ENCODE data around the gene TRIM63.

The TRIM63 gene

DNA sequence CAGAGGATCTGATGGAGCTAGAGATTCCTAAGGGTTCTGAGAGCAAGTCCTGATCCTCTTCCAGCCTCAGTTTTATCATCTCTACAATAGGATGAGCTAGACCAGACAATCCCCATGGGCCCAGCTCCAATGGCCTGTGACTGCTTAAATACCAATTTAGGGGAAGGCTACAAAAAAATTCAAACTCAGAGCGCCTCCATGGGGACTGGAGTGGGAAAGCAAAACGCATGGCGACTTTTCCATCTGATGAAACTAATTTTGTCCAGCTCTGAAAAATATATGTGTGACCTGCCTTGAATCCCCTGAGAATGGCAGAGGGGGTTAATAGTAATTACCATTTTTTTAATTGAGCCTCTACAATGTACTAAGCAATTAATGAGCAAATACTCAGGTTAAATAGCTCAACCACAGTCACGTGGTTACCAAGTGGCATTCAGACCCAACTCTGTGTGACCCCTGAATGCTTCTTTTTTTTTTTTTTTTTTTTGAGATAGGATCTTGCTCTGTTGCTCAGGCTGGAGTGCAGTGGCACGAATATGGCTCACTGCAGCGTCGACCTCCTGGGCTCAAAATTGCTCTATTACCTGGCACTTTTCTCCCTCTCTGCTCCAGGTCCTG, 37.5 kb downstream of the TRIM63 start:
- TF ChIP-seq, protein P1, sequence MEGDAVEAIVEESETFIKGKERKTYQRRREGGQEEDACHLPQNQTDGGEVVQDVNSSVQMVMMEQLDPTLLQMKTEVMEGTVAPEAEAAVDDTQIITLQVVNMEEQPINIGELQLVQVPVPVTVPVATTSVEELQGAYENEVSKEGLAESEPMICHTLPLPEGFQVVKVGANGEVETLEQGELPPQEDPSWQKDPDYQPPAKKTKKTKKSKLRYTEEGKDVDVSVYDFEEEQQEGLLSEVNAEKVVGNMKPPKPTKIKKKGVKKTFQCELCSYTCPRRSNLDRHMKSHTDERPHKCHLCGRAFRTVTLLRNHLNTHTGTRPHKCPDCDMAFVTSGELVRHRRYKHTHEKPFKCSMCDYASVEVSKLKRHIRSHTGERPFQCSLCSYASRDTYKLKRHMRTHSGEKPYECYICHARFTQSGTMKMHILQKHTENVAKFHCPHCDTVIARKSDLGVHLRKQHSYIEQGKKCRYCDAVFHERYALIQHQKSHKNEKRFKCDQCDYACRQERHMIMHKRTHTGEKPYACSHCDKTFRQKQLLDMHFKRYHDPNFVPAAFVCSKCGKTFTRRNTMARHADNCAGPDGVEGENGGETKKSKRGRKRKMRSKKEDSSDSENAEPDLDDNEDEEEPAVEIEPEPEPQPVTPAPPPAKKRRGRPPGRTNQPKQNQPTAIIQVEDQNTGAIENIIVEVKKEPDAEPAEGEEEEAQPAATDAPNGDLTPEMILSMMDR (IDR thresholded peaks at IDR 0.05; ENCODE audit: insufficient read depth, low read depth, low read length, missing control alignments), result no peak
- DNase-seq (ENCODE audit: low read depth), result no peak

DNA sequence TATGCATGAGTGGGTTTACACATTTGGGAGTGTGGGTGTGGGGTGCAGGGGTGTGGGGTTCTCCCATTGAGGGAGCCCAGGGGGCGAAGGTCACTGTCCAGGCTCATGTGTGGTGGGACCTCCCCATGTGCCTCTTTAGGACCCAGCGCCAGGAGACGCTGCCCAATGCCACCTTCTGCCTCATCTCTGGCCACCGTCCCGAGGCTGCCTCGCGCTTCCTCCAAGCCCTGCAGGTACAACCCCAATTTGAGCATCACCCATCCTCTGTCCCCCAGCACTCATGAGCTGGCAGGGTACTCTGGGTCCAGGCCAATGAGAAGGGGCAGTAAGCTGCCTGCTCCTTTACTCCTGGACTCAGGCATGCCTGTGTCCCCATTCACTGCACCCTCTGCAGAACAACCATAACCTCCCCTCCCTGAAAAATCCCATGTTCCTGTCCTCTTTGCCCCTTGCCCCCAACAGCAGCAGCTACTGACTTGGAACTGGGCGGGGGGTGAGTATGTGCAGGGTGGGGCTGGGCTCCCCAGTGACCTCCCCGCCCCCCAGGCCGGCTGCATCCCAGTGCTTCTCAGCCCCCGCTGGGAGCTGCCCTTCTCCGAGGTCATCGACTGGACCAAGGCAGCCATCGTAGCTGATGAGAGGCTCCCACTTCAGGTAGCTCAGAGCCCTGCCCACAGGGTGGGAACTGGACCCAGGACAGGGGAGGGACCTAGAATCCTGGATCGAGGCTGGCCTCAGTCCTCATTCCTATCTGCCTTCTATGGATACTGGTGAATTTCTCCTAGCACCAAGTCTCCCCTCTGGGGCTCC, 38.2 kb downstream of the TRIM63 start:
- TF ChIP-seq, protein P1 (IDR thresholded peaks at IDR 0.05; ENCODE audit: insufficient read depth, low read depth, low read length, missing control alignments), result no peak
- H3K4me3 ChIP-seq (ENCODE audit: low read length), result no peak overlapping the region
- DNase-seq (ENCODE audit: low read depth), result no peak

More for the DNA sequence above, 37.5 kb downstream of the TRIM63 start:
- no peak overlapping the region for H3K4me3 ChIP-seq (ENCODE audit: low read length)

DNA sequence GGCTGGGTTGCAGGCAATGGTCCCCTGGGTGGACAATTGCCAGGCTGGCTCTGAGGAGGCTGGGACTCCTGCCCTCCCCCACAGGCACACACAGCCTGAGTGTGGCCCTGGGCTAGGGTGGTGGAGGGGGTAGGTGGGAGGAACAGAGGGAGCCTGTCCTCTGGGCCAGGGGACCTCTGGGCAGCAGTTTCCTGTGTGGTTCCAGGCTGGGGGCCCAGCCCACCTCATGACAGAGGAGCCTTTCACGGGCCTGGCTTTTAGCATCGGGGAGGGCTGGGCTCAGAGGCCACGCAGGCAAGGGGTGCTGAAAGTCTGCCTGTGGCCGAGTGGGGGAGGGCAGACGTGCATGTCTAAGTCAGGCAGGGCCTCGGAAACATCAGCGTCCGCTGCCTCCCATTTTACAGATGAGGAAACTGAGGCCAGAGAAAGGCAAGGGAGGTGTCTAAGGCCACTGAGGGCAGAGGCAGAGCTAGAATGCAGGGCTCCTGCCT, 38.9 kb downstream of the TRIM63 start:
- no peak overlapping the region for H3K4me3 ChIP-seq (ENCODE audit: low read length)
- TF ChIP-seq, protein P1 (IDR thresholded peaks at IDR 0.05; ENCODE audit: insufficient read depth, low read depth, low read length, missing control alignments), result no peak
- DNase-seq (ENCODE audit: low read depth), result no peak

DNA sequence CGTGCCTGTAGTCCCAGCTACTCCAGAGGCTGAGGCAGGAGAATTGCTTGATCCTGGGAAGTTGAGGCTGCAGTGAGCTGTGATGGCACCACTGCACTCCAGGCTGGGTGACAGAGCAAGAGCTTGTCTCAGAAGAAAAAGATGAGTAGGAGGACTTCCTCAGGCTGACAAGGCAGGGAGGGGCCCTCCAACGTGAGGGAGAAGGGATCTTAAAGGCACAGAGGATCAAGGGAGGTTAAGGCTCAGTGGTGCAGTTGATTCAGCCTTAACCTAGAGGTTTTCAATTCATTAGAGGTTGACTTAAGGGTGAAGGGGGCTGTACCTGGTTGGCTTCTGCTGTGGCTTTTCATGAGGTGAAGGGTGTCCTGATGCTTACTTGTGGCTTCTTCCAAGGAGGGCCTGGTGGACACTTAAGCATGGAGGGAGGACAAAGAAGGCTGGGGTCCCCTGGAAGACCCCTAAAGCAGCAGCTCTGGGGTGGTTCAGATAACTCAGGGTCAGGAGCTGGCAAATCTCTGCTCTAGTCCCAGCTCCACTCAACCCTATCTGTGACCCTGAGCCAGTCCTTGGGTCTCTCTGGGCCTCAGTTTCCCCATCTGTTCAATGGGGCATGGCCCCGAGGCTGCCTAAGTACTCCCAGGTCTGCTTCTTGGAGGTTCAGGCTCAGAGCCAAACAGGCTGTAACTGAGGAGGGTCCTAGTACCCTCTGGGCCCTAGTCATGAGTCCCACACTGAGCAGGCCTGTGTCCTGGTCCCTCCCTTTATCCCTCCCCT, 39.5 kb downstream of the TRIM63 start:
- TF ChIP-seq, protein P1 (IDR thresholded peaks at IDR 0.05; ENCODE audit: insufficient read depth, low read depth, low read length, missing control alignments), result no peak
- no peak overlapping the region for H3K4me3 ChIP-seq (ENCODE audit: low read length)
- no peak for DNase-seq (ENCODE audit: low read depth)

DNA sequence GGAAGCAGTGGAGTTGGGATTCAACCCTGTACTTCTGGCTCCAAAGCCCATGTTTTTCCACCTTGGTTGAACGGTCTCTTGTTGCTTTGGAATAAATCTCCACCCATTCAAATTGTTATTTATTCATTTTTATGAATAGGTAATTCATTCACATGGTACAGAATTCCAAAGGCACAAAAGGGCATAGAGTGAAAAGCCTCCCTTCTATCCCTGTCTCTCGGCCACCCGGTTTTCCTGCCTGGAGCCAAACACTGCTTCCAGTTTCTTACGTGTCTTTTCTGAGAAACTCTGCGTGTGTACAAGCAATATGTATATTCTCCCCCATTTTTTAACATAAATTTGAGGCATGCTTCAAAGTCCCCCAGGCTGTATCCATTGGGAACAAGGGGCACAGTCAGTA, 41.9 kb downstream of the TRIM63 start:
- DNase-seq (ENCODE audit: low read depth), result no peak
- H3K4me3 ChIP-seq (ENCODE audit: low read length), result no peak overlapping the region
- TF ChIP-seq, protein P1 (IDR thresholded peaks at IDR 0.05; ENCODE audit: insufficient read depth, low read depth, low read length, missing control alignments), result no peak

DNA sequence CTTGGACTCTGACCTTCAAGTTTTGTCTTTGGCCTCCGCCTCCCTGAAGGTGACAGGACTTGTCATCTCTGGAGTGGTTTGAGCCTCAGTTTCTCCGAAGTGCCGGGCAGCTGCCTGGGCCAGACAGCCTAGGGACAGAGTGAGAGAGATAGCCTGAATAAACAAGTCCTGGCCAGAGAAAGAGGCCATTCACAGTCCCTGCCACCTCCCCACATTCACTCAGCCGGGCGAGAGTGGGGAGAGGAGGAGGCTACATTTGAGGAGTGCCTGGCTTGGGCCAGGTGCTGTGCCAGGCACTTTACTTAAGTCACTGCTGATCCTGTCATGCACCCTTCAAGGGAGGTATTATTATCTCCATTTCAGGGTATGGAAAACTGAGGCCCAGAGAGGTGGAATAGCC, 42.4 kb downstream of the TRIM63 start:
- TF ChIP-seq, protein P1 (IDR thresholded peaks at IDR 0.05; ENCODE audit: insufficient read depth, low read depth, low read length, missing control alignments), result no peak
- no peak for DNase-seq (ENCODE audit: low read depth)
- no peak overlapping the region for H3K4me3 ChIP-seq (ENCODE audit: low read length)

Measured in epithelial cell of esophagus (primary cell).